ENCODE measurements around the gene SCAF4. TPM values are rescaled to one million over a fixed set of nuclear protein-coding genes. Genes with fewer than 3 reads are reported as not detected.

SCAF4 gene
- total and polyA plus RNA-seq, 2 donors (not counting 1 experiment from before 2014, with no cell fraction given): 42.3 to 110 TPM

- no peak for TF ChIP-seq CTCF (IDR thresholded peaks at IDR 0.05)
- no peak for TF ChIP-seq EZH2 (IDR thresholded peaks at IDR 0.05; ENCODE audit: borderline replicate concordance, insufficient read depth, low read depth, low read length, poor library complexity, severe bottlenecking)
- Mint-ChIP-seq H3K27ac (no peak overlapping the region), H3K4me1 (peaks cover 4% of the 10 kb centered on the region), H3K4me3 (no peak overlapping the region), H3K27me3 (no peaks in the 10 kb centered on the region), H3K9me3 (ENCODE audit: insufficient read depth) (no peaks in the 10 kb centered on the region)
- H3K4me1 ChIP-seq (ENCODE audit: control insufficient read depth in 2 of 2, insufficient read depth in 2 of 2, low read length in 2 of 2): peaks cover 6 to 10% of the 10 kb centered on the region in 2 donors
- H3K9ac ChIP-seq (ENCODE audit: low read length): no peak overlapping the region
- 88% methylated on average over 2 of the region's 3 CpGs for WGBS (ENCODE audit: insufficient coverage)
- peaks cover 3 to 8% of the 10 kb centered on the region in 2 experiments for H3K36me3 ChIP-seq (replicated peaks in 1 of 2; ENCODE audit: control extremely low read depth in 1 of 2, control insufficient read depth in 1 of 2, extremely low read depth in 1 of 2, insufficient read depth in 2 of 2, low read length in 1 of 2)
- H2AFZ ChIP-seq (ENCODE audit: insufficient read depth, low read depth, low read length, poor library complexity, severe bottlenecking): no peak overlapping the region
- H4K20me1 ChIP-seq (ENCODE audit: control insufficient read depth, insufficient read depth, low read length, poor library complexity, severe bottlenecking): no peaks in the 10 kb centered on the region
- no peak overlapping the region for H3K4me3 ChIP-seq (ENCODE audit: control extremely low read depth in 1 of 5, extremely low read depth in 1 of 5, insufficient read depth in 1 of 5, low read depth in 2 of 5, low read length in 4 of 5)
- ChIA-PET POLR2A (no interaction called here), CTCF (no interaction called here)
- no peak overlapping the region for H3K4me2 ChIP-seq (replicated peaks; ENCODE audit: low read depth, low read length, poor library complexity, severe bottlenecking)
- H3K27me3 ChIP-seq (replicated peaks in 1 of 4; ENCODE audit: control extremely low read depth in 1 of 4, control insufficient read depth in 3 of 4, insufficient read depth in 4 of 4, low read length in 3 of 4): no peaks in the 10 kb centered on the region
- peak overlapping the region in 1 of 2 donors; percentile 9 for H3K27ac ChIP-seq (ENCODE audit: low read length in 2 of 2)
- DNase-seq: no peak
- H3K79me2 ChIP-seq (ENCODE audit: control insufficient read depth, insufficient read depth, low read length): no peaks in the 10 kb centered on the region
- ATAC-seq (ENCODE audit: low read depth): no peak
- intact Hi-C loops (cut with micrococcal nuclease): no loop called here
- H3K9me3 ChIP-seq (ENCODE audit: control extremely low read depth in 1 of 3, control insufficient read depth in 2 of 3, insufficient read depth in 1 of 3, low read length in 2 of 3): no peaks in the 10 kb centered on the region
These were observed 54.9 kb downstream of the SCAF4 start for GRCh38 chr21:31677047-31677446.

GRCh38 chr21:31675960-31676359, 56.0 kb downstream of the SCAF4 start:
- intact Hi-C loops (cut with micrococcal nuclease): no loop called here
- Mint-ChIP-seq H3K27me3 (no peaks in the 10 kb centered on the region), H3K4me3 (no peak overlapping the region), H3K4me1 (peaks cover 4% of the 10 kb centered on the region), H3K9me3 (ENCODE audit: insufficient read depth) (no peaks in the 10 kb centered on the region), H3K27ac (no peak overlapping the region)
- ATAC-seq (ENCODE audit: low read depth): peak; percentile 53
- ChIA-PET CTCF (no interaction called here), POLR2A (no interaction called here)
- no peak overlapping the region for H3K9ac ChIP-seq (ENCODE audit: low read length)
- H2AFZ ChIP-seq (ENCODE audit: insufficient read depth, low read depth, low read length, poor library complexity, severe bottlenecking): no peak overlapping the region
- peak overlapping the region; percentile 7 to 15 for H3K27ac ChIP-seq (ENCODE audit: low read length in 2 of 2)
- TF ChIP-seq EZH2 (IDR thresholded peaks at IDR 0.05; ENCODE audit: borderline replicate concordance, insufficient read depth, low read depth, low read length, poor library complexity, severe bottlenecking) (no peak), CTCF (IDR thresholded peaks at IDR 0.05) (no peak)
- H3K4me2 ChIP-seq (replicated peaks; ENCODE audit: low read depth, low read length, poor library complexity, severe bottlenecking): no peak overlapping the region
- H3K79me2 ChIP-seq (ENCODE audit: control insufficient read depth, insufficient read depth, low read length): no peaks in the 10 kb centered on the region
- no peaks in the 10 kb centered on the region for H3K9me3 ChIP-seq (ENCODE audit: control extremely low read depth in 1 of 3, control insufficient read depth in 2 of 3, insufficient read depth in 1 of 3, low read length in 2 of 3)
- 100% methylated on average over 1 of the region's 2 CpGs for WGBS (ENCODE audit: insufficient coverage)
- no peaks in the 10 kb centered on the region for H4K20me1 ChIP-seq (ENCODE audit: control insufficient read depth, insufficient read depth, low read length, poor library complexity, severe bottlenecking)
- peaks cover 6 to 10% of the 10 kb centered on the region in 2 donors for H3K4me1 ChIP-seq (ENCODE audit: control insufficient read depth in 2 of 2, insufficient read depth in 2 of 2, low read length in 2 of 2)
- H3K4me3 ChIP-seq (ENCODE audit: control extremely low read depth in 1 of 5, extremely low read depth in 1 of 5, insufficient read depth in 1 of 5, low read depth in 2 of 5, low read length in 4 of 5): no peak overlapping the region
- DNase-seq: peak; percentile 23
- no peaks in the 10 kb centered on the region for H3K27me3 ChIP-seq (replicated peaks in 1 of 4; ENCODE audit: control extremely low read depth in 1 of 4, control insufficient read depth in 3 of 4, insufficient read depth in 4 of 4, low read length in 3 of 4)
- H3K36me3 ChIP-seq (replicated peaks in 1 of 2; ENCODE audit: control extremely low read depth in 1 of 2, control insufficient read depth in 1 of 2, extremely low read depth in 1 of 2, insufficient read depth in 2 of 2, low read length in 1 of 2): peaks cover 3 to 16% of the 10 kb centered on the region in 2 experiments
